Parathyroid adenoma (tissue), 2 donors: ENCODE measurements around the gene SND1.

Experiments used
- H2AFZ ChIP-seq: fragments of 300-600 bp; sonication (generic); one replicate; pipeline ENCODE4 v1.7.0; 2017; ENCODE audit warnings: antibody characterized with exemption, mild to moderate bottlenecking
- H3K27ac ChIP-seq: fragments of 300-600 bp; sonication (generic); one replicate; pipeline ENCODE4 v1.7.0; 2017
- H3K27me3 ChIP-seq: fragments of 300-600 bp; sonication (generic); one replicate; pipeline ENCODE4 v1.7.0; 2017; ENCODE audit warnings: low read length; ENCODE audit not compliant: control insufficient read depth, insufficient read depth
- H3K36me3 ChIP-seq: fragments of 300-600 bp; sonication (generic); one replicate; pipeline ENCODE4 v1.7.0; 2017; ENCODE audit warnings: low read length; ENCODE audit not compliant: control insufficient read depth, insufficient read depth
- H3K4me1 ChIP-seq: fragments of 300-600 bp; sonication (generic); one replicate; pipeline ENCODE4 v1.7.0; 2017; ENCODE audit warnings: control low read depth
- H3K4me2 ChIP-seq: fragments of 300-600 bp; sonication (generic); one replicate; pipeline ENCODE4 v1.7.0; 2017; ENCODE audit warnings: low read length
- H3K4me3 ChIP-seq: fragments of 300-600 bp; sonication (generic); one replicate; pipeline ENCODE4 v1.7.0; 2017; ENCODE audit warnings: low read depth, low read length
- H3K79me2 ChIP-seq: fragments of 300-600 bp; sonication (generic); one replicate; pipeline ENCODE4 v1.7.0; 2017; ENCODE audit warnings: control low read depth
- H3K9ac ChIP-seq: fragments of 300-600 bp; sonication (generic); one replicate; pipeline ENCODE4 v1.7.0; 2017; ENCODE audit warnings: mild to moderate bottlenecking
- H3K9me3 ChIP-seq: fragments of 300-600 bp; sonication (generic); one replicate; pipeline ENCODE4 v1.7.0; 2017; ENCODE audit warnings: low read length; ENCODE audit not compliant: control insufficient read depth
- TF ChIP-seq, protein P1 (sequence below): fragments of 300-600 bp; sonication (generic); IDR thresholded peaks from one replicate; pipeline ENCODE4 v1.7.0; 2017; ENCODE audit warnings: antibody characterized with exemption, mild to moderate bottlenecking
- donor health status: primary hyperparathyroidism.

The SND1 gene

DNA sequence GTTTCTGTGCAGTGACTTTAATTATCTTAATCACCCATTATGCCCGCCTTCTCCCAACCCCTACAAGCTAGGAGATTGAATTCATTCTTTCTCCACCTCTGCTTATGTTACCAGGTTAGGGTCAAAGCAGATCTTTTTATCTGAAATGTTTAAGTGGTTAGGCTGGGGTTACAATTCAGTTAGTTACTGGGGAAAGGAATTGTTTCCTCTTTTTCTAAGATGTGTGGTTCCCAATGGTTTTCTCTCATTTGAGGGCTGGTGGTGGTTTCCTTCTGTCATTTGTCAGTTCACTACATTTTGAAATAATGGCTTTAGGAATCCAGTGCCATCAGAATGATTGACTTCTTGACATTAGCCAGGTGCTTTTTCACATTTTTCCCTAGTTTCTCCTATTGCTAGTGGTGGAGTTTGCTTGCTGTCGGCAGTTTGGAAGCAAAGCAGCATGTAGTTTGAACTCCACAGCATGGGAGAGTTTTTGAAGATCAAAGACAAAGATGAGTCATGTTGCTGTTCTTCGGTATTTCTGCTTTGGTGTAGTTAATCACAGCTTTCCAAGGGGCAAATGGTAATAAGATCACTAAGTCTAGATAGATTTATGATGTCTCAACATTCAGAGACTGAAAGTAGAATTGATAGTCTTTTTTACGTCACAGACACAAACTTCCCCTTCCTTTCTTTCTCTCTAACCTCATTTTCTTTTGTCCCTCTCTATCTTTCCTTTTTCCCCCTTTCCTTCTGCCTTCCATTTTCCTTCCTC lies 168.2 kb downstream of the SND1 start:
- TF ChIP-seq, protein P1, sequence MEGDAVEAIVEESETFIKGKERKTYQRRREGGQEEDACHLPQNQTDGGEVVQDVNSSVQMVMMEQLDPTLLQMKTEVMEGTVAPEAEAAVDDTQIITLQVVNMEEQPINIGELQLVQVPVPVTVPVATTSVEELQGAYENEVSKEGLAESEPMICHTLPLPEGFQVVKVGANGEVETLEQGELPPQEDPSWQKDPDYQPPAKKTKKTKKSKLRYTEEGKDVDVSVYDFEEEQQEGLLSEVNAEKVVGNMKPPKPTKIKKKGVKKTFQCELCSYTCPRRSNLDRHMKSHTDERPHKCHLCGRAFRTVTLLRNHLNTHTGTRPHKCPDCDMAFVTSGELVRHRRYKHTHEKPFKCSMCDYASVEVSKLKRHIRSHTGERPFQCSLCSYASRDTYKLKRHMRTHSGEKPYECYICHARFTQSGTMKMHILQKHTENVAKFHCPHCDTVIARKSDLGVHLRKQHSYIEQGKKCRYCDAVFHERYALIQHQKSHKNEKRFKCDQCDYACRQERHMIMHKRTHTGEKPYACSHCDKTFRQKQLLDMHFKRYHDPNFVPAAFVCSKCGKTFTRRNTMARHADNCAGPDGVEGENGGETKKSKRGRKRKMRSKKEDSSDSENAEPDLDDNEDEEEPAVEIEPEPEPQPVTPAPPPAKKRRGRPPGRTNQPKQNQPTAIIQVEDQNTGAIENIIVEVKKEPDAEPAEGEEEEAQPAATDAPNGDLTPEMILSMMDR = no peak
- H3K79me2 ChIP-seq = peaks cover 3% of the 10 kb centered on the region
- no peak overlapping the region for H3K9ac ChIP-seq
- no peak overlapping the region for H3K4me2 ChIP-seq
- no peak overlapping the region for H2AFZ ChIP-seq
- no peaks in the 10 kb centered on the region for H3K36me3 ChIP-seq
- H3K4me3 ChIP-seq = no peak overlapping the region
- H3K9me3 ChIP-seq = no peaks in the 10 kb centered on the region
- H3K27me3 ChIP-seq = no peaks in the 10 kb centered on the region
- no peak overlapping the region for H3K27ac ChIP-seq
- H3K4me1 ChIP-seq = no peaks in the 10 kb centered on the region

DNA sequence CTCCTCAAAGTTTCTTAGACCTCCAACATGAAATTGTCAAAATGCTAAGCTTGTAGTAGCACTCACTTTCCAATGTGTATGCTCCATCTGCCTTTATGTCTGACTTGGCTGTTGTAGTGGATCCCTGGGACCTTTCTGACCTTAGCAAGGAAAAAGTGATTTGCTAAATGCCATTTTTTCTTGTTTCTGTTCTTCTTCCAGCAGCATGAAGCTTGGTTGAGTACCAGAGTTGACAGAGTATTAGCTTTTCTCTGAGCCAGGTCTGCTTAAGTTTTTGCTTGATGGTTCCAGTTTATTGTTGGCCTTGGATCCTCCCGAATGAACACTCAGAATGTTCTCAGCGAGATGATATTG lies 168.7 kb downstream of the SND1 start:
- H3K27me3 ChIP-seq = no peaks in the 10 kb centered on the region
- peaks cover 3% of the 10 kb centered on the region for H3K79me2 ChIP-seq
- H2AFZ ChIP-seq = no peak overlapping the region
- no peaks in the 10 kb centered on the region for H3K36me3 ChIP-seq
- no peak overlapping the region for H3K9ac ChIP-seq
- H3K9me3 ChIP-seq = no peaks in the 10 kb centered on the region
- H3K4me3 ChIP-seq = no peak overlapping the region
- TF ChIP-seq, protein P1 = no peak
- no peak overlapping the region for H3K4me2 ChIP-seq
- no peak overlapping the region for H3K27ac ChIP-seq
- H3K4me1 ChIP-seq = no peaks in the 10 kb centered on the region

DNA sequence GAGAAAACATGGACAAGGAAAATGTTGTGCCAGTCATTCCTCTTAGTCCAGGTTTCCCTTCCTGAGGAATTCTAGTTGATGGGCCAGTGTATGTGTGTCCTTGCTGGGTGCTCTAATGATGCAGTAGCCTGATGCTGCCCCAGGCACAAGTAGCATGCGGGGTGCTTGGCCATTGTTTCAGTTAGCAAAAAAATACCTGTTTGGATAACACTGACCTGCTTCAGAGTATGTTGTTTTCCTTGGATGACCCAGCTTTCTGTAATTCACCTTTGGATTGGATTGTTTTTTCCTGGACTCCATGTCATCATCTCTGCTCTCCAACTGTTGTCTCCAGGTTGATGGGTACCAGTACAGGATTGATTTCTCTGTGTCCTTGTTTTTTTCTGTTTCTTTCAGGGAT lies 169.2 kb downstream of the SND1 start:
- Histone ChIP-seq H3K9ac (no peak overlapping the region), H3K4me1 (no peaks in the 10 kb centered on the region), H3K27ac (no peak overlapping the region), H3K4me2 (no peak overlapping the region), H3K27me3 (no peaks in the 10 kb centered on the region), H2AFZ (no peak overlapping the region), H3K36me3 (no peaks in the 10 kb centered on the region), H3K79me2 (peaks cover 5% of the 10 kb centered on the region), H3K9me3 (no peaks in the 10 kb centered on the region), H3K4me3 (no peak overlapping the region)
- TF ChIP-seq, protein P1 = no peak

DNA sequence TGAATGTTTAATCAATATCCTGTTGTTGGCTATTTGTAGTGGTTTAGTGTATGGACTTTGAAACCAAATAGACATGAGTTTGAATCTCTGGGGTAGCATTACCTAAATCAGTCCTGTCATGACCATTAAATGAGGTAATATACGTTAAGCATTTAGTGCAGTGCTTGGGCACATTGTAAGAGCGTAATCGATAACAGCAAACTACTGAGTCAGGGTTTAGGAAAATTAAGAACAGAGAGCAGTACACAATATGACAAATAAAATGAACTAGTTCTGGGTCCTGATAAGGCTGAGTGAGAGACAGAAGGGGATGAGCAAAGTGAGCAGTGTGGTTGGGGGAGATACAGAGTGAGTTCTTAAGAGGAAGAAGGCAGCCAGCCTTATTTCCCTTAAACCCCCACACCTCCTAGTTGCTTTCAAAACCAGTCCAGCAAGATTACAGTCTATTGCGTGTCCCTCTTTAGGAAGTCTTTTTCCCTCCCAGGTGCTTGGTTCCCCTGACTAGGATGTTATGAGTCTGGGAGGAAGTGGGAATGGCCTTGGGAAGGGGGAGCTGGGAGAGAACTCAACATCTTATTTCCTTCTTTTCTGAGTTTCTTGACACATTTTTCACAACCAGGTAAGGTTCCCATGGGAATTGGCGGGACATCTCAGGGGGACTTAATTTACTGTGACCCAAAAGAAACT lies 171.0 kb downstream of the SND1 start:
- H3K4me2 ChIP-seq = no peak overlapping the region
- TF ChIP-seq, protein P1 = no peak
- no peak overlapping the region for H3K4me3 ChIP-seq
- no peak overlapping the region for H2AFZ ChIP-seq
- H3K79me2 ChIP-seq = peaks cover 3% of the 10 kb centered on the region
- no peaks in the 10 kb centered on the region for H3K4me1 ChIP-seq
- no peaks in the 10 kb centered on the region for H3K36me3 ChIP-seq
- no peak overlapping the region for H3K9ac ChIP-seq
- H3K27me3 ChIP-seq = no peaks in the 10 kb centered on the region
- no peak overlapping the region for H3K27ac ChIP-seq
- no peaks in the 10 kb centered on the region for H3K9me3 ChIP-seq
